GM12873 (cell line): ENCODE data around the gene TEX12.

Experiments
- TF ChIP-seq, protein P1 (sequence below): IDR thresholded peaks from 2 replicates; pipeline ENCODE4 v1.5.1; 2012; ENCODE audit warnings: low read depth, mild to moderate bottlenecking, moderate library complexity, low read length, control low read depth; ENCODE audit not compliant: insufficient read depth; ENCODE audit errors: missing control alignments

Gene TEX12

GRCh38 chr11:112166562-112166961 lies 610 bp upstream of the TEX12 start:
- TF ChIP-seq, protein P1, sequence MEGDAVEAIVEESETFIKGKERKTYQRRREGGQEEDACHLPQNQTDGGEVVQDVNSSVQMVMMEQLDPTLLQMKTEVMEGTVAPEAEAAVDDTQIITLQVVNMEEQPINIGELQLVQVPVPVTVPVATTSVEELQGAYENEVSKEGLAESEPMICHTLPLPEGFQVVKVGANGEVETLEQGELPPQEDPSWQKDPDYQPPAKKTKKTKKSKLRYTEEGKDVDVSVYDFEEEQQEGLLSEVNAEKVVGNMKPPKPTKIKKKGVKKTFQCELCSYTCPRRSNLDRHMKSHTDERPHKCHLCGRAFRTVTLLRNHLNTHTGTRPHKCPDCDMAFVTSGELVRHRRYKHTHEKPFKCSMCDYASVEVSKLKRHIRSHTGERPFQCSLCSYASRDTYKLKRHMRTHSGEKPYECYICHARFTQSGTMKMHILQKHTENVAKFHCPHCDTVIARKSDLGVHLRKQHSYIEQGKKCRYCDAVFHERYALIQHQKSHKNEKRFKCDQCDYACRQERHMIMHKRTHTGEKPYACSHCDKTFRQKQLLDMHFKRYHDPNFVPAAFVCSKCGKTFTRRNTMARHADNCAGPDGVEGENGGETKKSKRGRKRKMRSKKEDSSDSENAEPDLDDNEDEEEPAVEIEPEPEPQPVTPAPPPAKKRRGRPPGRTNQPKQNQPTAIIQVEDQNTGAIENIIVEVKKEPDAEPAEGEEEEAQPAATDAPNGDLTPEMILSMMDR = no peak

DNA sequence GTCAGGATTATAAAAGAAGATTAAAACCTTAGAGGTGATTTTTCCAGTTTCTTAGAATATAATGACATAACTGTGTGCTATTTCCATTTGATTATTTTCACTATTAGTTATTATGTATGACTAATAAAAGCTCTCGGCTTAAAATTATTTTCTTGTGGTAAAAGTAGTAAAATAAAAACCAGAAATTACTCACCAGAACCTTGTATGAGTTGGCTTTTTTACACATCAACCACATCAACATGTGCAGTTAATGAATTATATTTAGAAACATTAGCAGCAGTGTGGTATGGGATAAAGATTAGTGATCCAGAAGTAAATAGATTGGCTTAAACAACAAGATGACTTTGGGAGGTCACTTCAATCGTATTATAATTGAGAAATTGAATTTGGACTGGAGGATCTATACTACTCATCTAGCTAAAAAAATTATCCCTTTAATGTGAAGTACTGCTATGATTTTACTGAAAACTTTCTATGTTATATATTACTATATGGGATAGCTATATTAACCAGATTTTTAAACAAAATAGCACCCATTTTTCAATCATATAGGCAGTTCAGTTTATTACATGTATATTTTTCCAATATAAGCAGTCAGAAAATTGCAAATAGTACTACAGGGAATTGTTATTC lies 5.3 kb downstream of the TEX12 start:
- TF ChIP-seq, protein P1 = no peak

GRCh38 chr11:112173152-112173551 lies 6.0 kb downstream of the TEX12 start:
- TF ChIP-seq, protein P1 = no peak

- TF ChIP-seq, protein P1 = peak; percentile 78
Observed at GRCh38 chr11:112174789-112175598, 7.8 kb downstream of the TEX12 start, which contains the start of gene BCO2. Gene BCO2, plus strand, starts transcription at chr11:112175512. Its CDS starts 90 bp downstream, at chr11:112175602.

DNA sequence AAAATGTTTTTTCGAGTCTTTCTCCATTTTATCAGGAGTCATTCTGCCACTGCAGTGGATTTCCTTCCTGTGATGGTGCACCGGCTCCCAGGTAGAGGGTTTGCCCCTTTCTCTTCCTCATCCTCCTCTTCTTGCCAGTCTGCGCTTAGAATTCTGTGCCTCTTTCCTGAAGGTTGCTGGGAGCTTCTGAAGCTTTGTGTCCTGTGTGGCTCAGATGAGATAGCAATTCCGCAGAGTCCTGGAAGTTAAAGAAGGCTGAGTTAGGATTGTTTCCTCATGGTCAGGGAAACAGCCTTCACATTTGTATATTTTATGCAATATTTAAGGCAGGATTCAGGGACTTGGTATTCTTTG lies 8.4 kb downstream of the TEX12 start:
- TF ChIP-seq, protein P1 = no peak

GRCh38 chr11:112176077-112176476 lies 8.9 kb downstream of the TEX12 start:
- TF ChIP-seq, protein P1 = no peak

DNA sequence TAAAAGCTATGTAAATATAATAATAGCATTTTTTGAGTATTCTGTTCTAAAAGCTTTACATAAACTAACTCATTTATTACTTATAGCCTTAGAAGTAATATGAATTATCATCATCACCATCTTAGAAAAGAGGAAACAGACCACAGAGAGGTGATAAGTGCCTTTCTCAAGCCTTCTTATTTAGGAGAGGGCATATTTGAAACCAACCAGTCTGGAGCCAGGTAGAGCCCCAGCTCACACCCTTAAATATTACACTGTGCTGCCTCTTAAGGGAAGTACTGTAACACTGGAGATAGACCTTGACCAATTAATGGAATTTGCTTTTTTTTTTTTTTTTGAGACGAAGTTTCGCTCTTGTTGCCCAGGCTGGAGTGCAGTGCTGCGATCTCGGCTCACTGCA lies 10.4 kb downstream of the TEX12 start:
- TF ChIP-seq, protein P1 = no peak
